Epithelial cell of umbilical artery (primary cell): ENCODE data around the gene PLCD1. TPM values are rescaled to one million over a fixed set of nuclear protein-coding genes. Genes with fewer than 3 reads are reported as not detected.

ENCODE experiments used
- total RNA-seq: library from RNA; depleted of rRNA; stranded (reverse); fragments of >200 nt; gene quantifications from 2 replicates; pipeline ENCODE4 v1.2.3, GENCODE V29; 2014

The PLCD1 gene
- 11.6 and 19.5 TPM in 2 replicates for total RNA-seq

DNA sequence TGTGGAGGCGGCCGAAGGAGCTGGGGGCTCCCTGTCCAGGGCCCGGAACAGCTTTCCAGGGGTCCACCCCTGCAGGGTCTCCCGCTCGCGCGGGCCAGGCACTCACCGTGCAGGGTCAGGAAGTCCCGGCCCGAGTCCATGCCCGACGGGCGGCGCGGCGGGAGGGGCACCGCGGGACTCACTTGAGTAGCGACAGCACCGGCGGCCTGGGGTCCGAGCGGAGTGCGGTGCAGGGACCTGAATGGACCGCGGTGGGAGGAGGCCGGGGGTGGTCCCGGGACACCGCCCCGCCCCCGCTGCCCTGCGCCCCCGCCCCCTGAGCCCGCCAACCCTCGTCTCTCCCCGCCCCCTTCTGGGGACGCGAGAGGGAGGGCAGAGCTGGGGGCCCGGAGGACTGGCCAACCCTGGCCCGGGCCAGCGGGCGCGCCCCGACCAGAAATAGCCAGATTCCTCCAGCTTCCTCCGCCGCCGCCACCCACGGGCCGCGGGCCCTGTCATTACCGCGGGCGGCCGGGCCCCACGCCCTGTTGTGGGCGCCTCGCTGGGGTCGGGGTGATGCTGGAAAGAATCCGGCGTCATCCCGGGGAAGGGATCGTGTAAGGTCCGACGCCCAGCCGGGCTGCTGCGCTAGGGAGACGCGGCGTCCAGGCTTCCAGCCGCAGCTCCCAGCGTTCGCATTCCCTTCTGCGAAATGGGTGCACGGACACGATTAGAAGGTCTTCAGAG is at the start of gene PLCD1:
Gene PLCD1, minus strand, starts transcription at position 243 of the 726 bp plus-strand sequence. Its CDS starts 103 bp downstream, at position 140.

DNA sequence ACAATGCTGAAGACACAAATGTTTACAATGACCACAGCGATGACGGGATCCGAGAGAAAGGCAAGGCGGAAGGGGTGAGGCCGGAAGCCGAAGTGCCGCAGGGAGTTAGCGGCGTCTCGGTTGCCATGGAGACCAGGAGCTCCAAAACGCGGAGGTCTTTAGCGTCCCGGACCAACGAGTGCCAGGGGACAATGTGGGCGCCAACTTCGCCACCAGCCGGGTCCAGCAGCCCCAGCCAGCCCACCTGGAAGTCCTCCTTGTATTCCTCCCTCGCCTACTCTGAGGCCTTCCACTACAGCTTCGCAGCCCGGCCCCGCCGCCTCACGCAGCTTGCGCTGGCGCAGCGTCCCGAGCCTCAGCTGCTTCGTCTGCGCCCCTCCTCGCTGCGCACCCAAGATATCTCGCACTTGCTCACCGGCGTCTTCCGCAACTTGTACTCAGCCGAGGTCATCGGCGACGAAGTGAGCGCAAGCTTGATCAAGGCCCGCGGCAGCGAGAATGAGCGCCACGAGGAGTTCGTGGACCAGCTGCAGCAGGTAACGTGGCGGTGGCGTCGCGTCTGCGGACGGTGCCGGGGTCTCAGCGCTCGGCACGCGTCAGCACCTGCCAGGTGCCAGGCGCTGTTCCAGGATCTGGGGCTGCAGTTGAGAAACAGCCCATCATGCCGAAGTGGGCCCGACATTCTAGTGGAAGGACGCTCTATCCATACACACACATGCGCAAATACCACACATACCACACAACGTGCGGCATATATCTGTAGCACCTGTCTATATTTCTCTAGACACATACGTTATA is 9.9 kb upstream of the PLCD1 start, which contains the start of gene DLEC1:
Gene DLEC1, plus strand, starts transcription at position 108 of the 798 bp plus-strand sequence. Its CDS starts 18 bp downstream, at position 126.

DNA sequence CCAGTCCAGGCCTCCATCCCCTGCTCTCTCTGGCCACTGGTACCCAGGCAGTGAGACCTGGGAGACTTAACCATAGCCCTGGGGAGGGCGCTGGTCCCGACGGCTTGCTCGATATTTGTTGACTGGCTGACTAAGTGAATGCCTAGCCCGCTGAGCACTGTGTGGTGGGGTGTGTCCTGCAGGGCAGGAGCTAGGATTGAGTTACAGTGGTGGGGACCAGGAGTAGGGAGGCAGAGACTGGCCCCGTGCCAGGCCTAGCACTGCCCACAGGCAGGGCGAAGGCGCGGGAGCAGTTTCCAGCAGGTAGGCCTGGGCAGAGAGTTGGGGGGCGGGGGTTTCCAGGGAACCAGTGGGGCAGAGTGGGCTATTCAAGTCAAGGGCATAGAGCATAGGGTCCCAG is 38.9 kb downstream of the PLCD1 start, which contains the start of gene VILL:
Gene VILL, plus strand, starts transcription at position 260 of the 400 bp plus-strand sequence. CDS start 2,887 bp downstream, outside the sequence.

Other genes with a start within 250 kb of the PLCD1 start
- gene CTDSPL, start 167.8 kb downstream of the PLCD1 start, total RNA-seq = 29.9 and 36.1 TPM in 2 replicates
- 4.9 and 6.8 TPM in 2 replicates for gene VILL, start 38.9 kb downstream of the PLCD1 start, total RNA-seq
- gene DLEC1, start 9.6 kb upstream of the PLCD1 start, total RNA-seq = not detected in 2 replicates
- gene ACAA1, start 107.5 kb upstream of the PLCD1 start, total RNA-seq = 38.3 and 43.8 TPM in 2 replicates
- gene MYD88, start 109.0 kb upstream of the PLCD1 start, total RNA-seq = 17.2 and 19.8 TPM in 2 replicates
- gene OXSR1, start 135.9 kb upstream of the PLCD1 start, total RNA-seq = 29.0 and 33.1 TPM in 2 replicates
- not detected in 2 replicates for gene SLC22A13, start 236.2 kb upstream of the PLCD1 start, total RNA-seq